ENCODE data around the gene ARHGAP44.

ARHGAP44 gene

GRCh38 chr17:12756786-12757185, 32.5 kb upstream of the ARHGAP44 start:
- no peak overlapping the region for H3K4me3 ChIP-seq (replicated peaks in 1 of 2; ENCODE audit: low read depth in 2 of 2, low read length in 2 of 2)
- no peak for TF ChIP-seq CTCF (IDR thresholded peaks at IDR 0.05; ENCODE audit: low read depth, low read length)
- peak; percentile 41 to 50 for DNase-seq (ENCODE audit: low read depth in 2 of 2)

GRCh38 chr17:12759090-12759489, 30.2 kb upstream of the ARHGAP44 start:
- TF ChIP-seq CTCF (IDR thresholded peaks at IDR 0.05; ENCODE audit: low read depth, low read length) = no peak
- DNase-seq (ENCODE audit: low read depth in 2 of 2) = peak in 1 of 2 donors; percentile 17
- no peak overlapping the region for H3K4me3 ChIP-seq (replicated peaks in 1 of 2; ENCODE audit: low read depth in 2 of 2, low read length in 2 of 2)

GRCh38 chr17:12765548-12765947, 23.8 kb upstream of the ARHGAP44 start:
- no peak overlapping the region for H3K4me3 ChIP-seq (replicated peaks in 1 of 2; ENCODE audit: low read depth in 2 of 2, low read length in 2 of 2)
- DNase-seq (ENCODE audit: low read depth in 2 of 2) = peak; percentile 86 to 88
- no peak for TF ChIP-seq CTCF (IDR thresholded peaks at IDR 0.05; ENCODE audit: low read depth, low read length)

GRCh38 chr17:12768255-12768654, 21.0 kb upstream of the ARHGAP44 start:
- peak in 1 of 2 donors; percentile 6 for DNase-seq (ENCODE audit: low read depth in 2 of 2)
- no peak for TF ChIP-seq CTCF (IDR thresholded peaks at IDR 0.05; ENCODE audit: low read depth, low read length)
- no peak overlapping the region for H3K4me3 ChIP-seq (replicated peaks in 1 of 2; ENCODE audit: low read depth in 2 of 2, low read length in 2 of 2)

- peak in 1 of 2 donors; percentile 8 for DNase-seq (ENCODE audit: low read depth in 2 of 2)
- TF ChIP-seq CTCF (IDR thresholded peaks at IDR 0.05; ENCODE audit: low read depth, low read length) = no peak
- no peak overlapping the region for H3K4me3 ChIP-seq (replicated peaks in 1 of 2; ENCODE audit: low read depth in 2 of 2, low read length in 2 of 2)
These were observed 19.3 kb upstream of the ARHGAP44 start for GRCh38 chr17:12769981-12770380.

DNA sequence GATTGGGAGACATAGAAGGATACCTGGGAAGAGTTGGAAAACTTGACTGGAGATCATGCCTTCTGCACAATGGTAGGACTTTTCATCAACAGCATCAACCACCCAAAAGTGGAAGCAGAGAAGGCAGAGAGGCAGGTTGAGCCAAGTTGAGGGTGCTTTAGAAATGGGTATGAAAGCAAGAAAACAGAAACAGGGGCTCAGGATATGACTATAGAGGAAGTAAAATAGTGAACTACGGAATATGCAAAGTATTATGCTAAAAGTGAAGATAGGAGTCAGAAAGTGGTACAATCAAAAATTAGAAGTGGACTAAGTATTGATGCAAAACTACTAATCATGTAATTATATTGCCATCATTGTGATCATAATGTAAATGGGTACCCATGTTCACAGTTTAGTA, 16.1 kb upstream of the ARHGAP44 start:
- no peak for TF ChIP-seq CTCF (IDR thresholded peaks at IDR 0.05; ENCODE audit: low read depth, low read length)
- no peak overlapping the region for H3K4me3 ChIP-seq (replicated peaks in 1 of 2; ENCODE audit: low read depth in 2 of 2, low read length in 2 of 2)
- no peak for DNase-seq (ENCODE audit: low read depth in 2 of 2)

DNA sequence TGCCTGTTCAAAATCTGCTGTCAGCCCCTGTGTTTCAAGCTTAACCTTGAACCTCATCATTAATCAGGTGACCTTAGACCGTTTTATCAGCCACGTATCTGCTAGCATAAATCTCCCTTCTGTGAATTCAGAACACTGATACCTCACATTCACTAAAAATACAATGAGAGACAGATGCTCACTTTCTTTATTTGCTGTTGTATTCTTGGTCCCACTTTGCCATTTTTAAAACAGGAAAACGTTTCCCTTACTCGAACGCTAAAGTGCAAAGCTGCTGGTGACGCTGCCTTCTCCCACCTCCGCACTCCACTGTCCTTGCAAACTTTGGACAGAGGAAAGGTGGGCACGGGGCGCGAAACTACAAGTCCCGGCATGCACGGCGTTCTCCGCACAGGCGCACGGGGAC, 220 bp upstream of the ARHGAP44 start:
- peak overlapping the region in 1 of 2 donors; percentile 66 for H3K4me3 ChIP-seq (replicated peaks in 1 of 2; ENCODE audit: low read depth in 2 of 2, low read length in 2 of 2)
- DNase-seq (ENCODE audit: low read depth in 2 of 2) = peak in 1 of 2 donors; percentile 57
- TF ChIP-seq CTCF (IDR thresholded peaks at IDR 0.05; ENCODE audit: low read depth, low read length) = no peak

All from cardiac fibroblast (primary cell).